GM23338 (cell line): ENCODE measurements around the gene FAM9C. TPM values are rescaled to one million over a fixed set of nuclear protein-coding genes. Genes with fewer than 3 reads are reported as not detected.

Experiments used
- ATAC-seq: fragments of 200-7000 bp; cut with Tn5 transposase; 3 replicates; pipeline ENCODE4 v1.9.1; 2020
- DNase-seq: peaks from one replicate; pipeline ENCODE4 v3.0.0-alpha.2; 2015; ENCODE audit warnings: low spot score
- H2AFZ ChIP-seq: fragments of 200-600 bp; sonication (generic); 2 replicates; pipeline ENCODE4 v1.8.0; 2016; ENCODE audit warnings: antibody characterized with exemption, mild to moderate bottlenecking, moderate library complexity
- H3F3A ChIP-seq: fragments of 200-600 bp; sonication (generic); replicated peaks from 2 replicates; pipeline ENCODE4 v1.8.0; 2017; ENCODE audit warnings: antibody characterized with exemption, mixed run types, low read depth
- H3K27ac ChIP-seq: fragments of 200-600 bp; sonication (generic); 2 replicates; pipeline ENCODE4 v1.6.1; 2016; ENCODE audit warnings: low read depth
- H3K27me3 ChIP-seq: fragments of 200-600 bp; sonication (generic); 2 replicates; pipeline ENCODE4 v1.8.0; 2016; ENCODE audit warnings: mild to moderate bottlenecking, mixed run types, moderate library complexity; ENCODE audit not compliant: insufficient read depth
- H3K36me3 ChIP-seq: fragments of 200-600 bp; sonication (generic); 2 replicates; pipeline ENCODE4 v1.8.0; 2016; ENCODE audit warnings: mild to moderate bottlenecking; ENCODE audit not compliant: insufficient read depth
- H3K4me1 ChIP-seq: fragments of 200-600 bp; sonication (generic); 2 replicates; pipeline ENCODE4 v1.8.0; 2016; ENCODE audit warnings: mild to moderate bottlenecking, moderate library complexity; ENCODE audit not compliant: insufficient read depth
- H3K4me2 ChIP-seq: fragments of 200-600 bp; sonication (generic); 2 replicates; pipeline ENCODE4 v1.7.1; 2017; ENCODE audit warnings: mixed run types
- H3K4me3 ChIP-seq: fragments of 200-600 bp; sonication (generic); 2 replicates; pipeline ENCODE4 v1.6.1; 2016; ENCODE audit warnings: mixed run types
- H3K79me2 ChIP-seq: fragments of 200-600 bp; sonication (generic); replicated peaks from 2 replicates; pipeline ENCODE4 v1.8.0; 2017; ENCODE audit warnings: mild to moderate bottlenecking; ENCODE audit not compliant: insufficient read depth
- H3K9me2 ChIP-seq: fragments of 200-600 bp; sonication (generic); 2 replicates; pipeline ENCODE4 v1.8.0; 2017; ENCODE audit not compliant: insufficient read depth
- H4K20me1 ChIP-seq: fragments of 200-600 bp; sonication (generic); replicated peaks from 2 replicates; pipeline ENCODE4 v1.8.0; 2017; ENCODE audit warnings: mild to moderate bottlenecking; ENCODE audit not compliant: insufficient read depth
- H3K27ac Mint-ChIP-seq: 2 replicates; pipeline ENCODE4 v1.8.0; 2020; ENCODE audit warnings: inconsistent platforms, mild to moderate bottlenecking, moderate library complexity, mixed read lengths
- H3K27me3 Mint-ChIP-seq: 3 replicates; pipeline ENCODE4 v1.8.0; 2022; ENCODE audit warnings: low read depth, mild to moderate bottlenecking, moderate library complexity, mixed read lengths, inconsistent platforms; ENCODE audit not compliant: insufficient read depth, poor library complexity
- H3K36me3 Mint-ChIP-seq: 3 replicates; pipeline ENCODE4 v1.8.0; 2021; ENCODE audit warnings: low read depth, mild to moderate bottlenecking, inconsistent platforms, moderate library complexity, mixed read lengths
- H3K4me1 Mint-ChIP-seq: 3 replicates; pipeline ENCODE4 v1.8.0; 2020; ENCODE audit warnings: mild to moderate bottlenecking, inconsistent platforms, mixed read lengths
- H3K4me3 Mint-ChIP-seq: 3 replicates; pipeline ENCODE4 v1.8.0; 2021; ENCODE audit warnings: moderate library complexity, mild to moderate bottlenecking, inconsistent platforms, mixed read lengths
- H3K9me3 Mint-ChIP-seq: 3 replicates; pipeline ENCODE4 v1.8.0; 2020; ENCODE audit warnings: moderate library complexity, mild to moderate bottlenecking, inconsistent platforms, mixed read lengths
- CREB1 ChIP-seq: fragments of 250-450 bp; sonication (Bioruptor Pico); IDR thresholded peaks from 2 replicates; pipeline ENCODE4 v1.5.0; 2020; ENCODE audit warnings: low read depth, mild to moderate bottlenecking, moderate library complexity
- CTCF ChIP-seq, 2 experiments: fragments of 200-600 bp in 1 of 2; sonication (generic) in 1 of 2; conservative IDR thresholded peaks; 2 replicates each; pipeline versions ENCODE4 v1.5.1 to v1.6.1; 2016 to 2017; ENCODE audit warnings: antibody characterized with exemption in 2 of 2, low read depth in 2 of 2, mild to moderate bottlenecking in 2 of 2, moderate library complexity in 1 of 2
- ETS1 ChIP-seq: IDR thresholded peaks from 2 replicates; pipeline ENCODE4 v1.6.1; 2016; ENCODE audit warnings: antibody characterized with exemption
- EZH2 ChIP-seq: fragments of 200-600 bp; sonication (generic); IDR thresholded peaks from one replicate; pipeline ENCODE4 v1.8.0; 2017; ENCODE audit warnings: antibody characterized with exemption, mild to moderate bottlenecking, low read depth; ENCODE audit not compliant: unreplicated experiment
- EZH2phosphoT487 ChIP-seq: fragments of 200-600 bp; sonication (generic); IDR thresholded peaks from one replicate; pipeline ENCODE4 v1.8.1; 2018; ENCODE audit warnings: antibody characterized with exemption; ENCODE audit not compliant: unreplicated experiment
- JUNB ChIP-seq: IDR thresholded peaks from one replicate; pipeline ENCODE4 v1.6.1; 2016; ENCODE audit warnings: antibody characterized with exemption; ENCODE audit not compliant: unreplicated experiment
- NANOG ChIP-seq: IDR thresholded peaks from 2 replicates; pipeline ENCODE4 v1.6.1; 2016; ENCODE audit warnings: antibody characterized with exemption, borderline replicate concordance
- POLR2AphosphoS5 ChIP-seq: IDR thresholded peaks from 2 replicates; pipeline ENCODE4 v1.6.1; 2016; ENCODE audit warnings: antibody characterized with exemption, low read depth
- STAT1 ChIP-seq: IDR thresholded peaks from one replicate; pipeline ENCODE4 v1.6.1; 2016; ENCODE audit warnings: antibody characterized with exemption; ENCODE audit not compliant: unreplicated experiment
- ZNF114 ChIP-seq: fragments of 250-450 bp; sonication (Bioruptor Pico); IDR thresholded peaks from 2 replicates; pipeline ENCODE4 v1.5.0; 2020; ENCODE audit warnings: mild to moderate bottlenecking, moderate library complexity
- ZNF331 ChIP-seq: fragments of 250-450 bp; sonication (Bioruptor Pico); IDR thresholded peaks from 2 replicates; pipeline ENCODE4 v1.5.0; 2020; ENCODE audit warnings: low read depth, mild to moderate bottlenecking, moderate library complexity
- polyA plus RNA-seq: library from polyadenylated mRNA; unstranded; fragments of >200 nt; fragmentation: Nextera tagmentation; extraction: Ambion mirVana; gene quantifications from 2 replicates; pipeline ENCODE4 v1.2.1, GENCODE V29; 2016
- total RNA-seq: library from RNA; depleted of rRNA; stranded (reverse); fragments of >200 nt; shearing (Covaris generic); gene quantifications from 2 replicates; pipeline ENCODE4 v1.2.3, GENCODE V29; 2014
- TF ChIP-seq, protein P1 (sequence below): IDR thresholded peaks from one replicate; pipeline ENCODE4 v1.6.1; 2018; ENCODE audit warnings: antibody characterized with exemption; ENCODE audit not compliant: unreplicated experiment

Gene FAM9C
- total and polyA plus RNA-seq, 2 experiments from 2014 or later = 0.08 TPM; not detected in 1

DNA sequence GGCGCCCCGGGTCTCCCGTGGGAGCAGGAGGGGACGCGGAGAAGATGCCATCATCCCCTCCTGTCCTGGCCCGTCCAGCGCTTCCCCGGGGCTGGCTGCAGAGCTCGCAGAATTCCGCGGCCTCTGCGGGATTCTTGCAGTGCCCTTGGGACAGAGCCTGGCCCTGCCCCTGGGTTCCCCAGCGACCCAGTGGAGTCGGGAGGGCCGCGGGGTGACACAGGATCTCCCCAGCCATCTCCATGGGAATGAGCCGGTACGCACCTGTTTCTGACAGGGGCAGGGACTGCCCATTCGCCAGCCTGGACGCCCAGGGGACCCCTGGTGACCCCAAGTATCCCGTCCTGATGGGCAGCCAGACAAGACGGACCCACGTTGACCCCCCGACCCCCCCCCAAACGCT is 482 bp downstream of the FAM9C start (continued):
- TF ChIP-seq, protein P1, sequence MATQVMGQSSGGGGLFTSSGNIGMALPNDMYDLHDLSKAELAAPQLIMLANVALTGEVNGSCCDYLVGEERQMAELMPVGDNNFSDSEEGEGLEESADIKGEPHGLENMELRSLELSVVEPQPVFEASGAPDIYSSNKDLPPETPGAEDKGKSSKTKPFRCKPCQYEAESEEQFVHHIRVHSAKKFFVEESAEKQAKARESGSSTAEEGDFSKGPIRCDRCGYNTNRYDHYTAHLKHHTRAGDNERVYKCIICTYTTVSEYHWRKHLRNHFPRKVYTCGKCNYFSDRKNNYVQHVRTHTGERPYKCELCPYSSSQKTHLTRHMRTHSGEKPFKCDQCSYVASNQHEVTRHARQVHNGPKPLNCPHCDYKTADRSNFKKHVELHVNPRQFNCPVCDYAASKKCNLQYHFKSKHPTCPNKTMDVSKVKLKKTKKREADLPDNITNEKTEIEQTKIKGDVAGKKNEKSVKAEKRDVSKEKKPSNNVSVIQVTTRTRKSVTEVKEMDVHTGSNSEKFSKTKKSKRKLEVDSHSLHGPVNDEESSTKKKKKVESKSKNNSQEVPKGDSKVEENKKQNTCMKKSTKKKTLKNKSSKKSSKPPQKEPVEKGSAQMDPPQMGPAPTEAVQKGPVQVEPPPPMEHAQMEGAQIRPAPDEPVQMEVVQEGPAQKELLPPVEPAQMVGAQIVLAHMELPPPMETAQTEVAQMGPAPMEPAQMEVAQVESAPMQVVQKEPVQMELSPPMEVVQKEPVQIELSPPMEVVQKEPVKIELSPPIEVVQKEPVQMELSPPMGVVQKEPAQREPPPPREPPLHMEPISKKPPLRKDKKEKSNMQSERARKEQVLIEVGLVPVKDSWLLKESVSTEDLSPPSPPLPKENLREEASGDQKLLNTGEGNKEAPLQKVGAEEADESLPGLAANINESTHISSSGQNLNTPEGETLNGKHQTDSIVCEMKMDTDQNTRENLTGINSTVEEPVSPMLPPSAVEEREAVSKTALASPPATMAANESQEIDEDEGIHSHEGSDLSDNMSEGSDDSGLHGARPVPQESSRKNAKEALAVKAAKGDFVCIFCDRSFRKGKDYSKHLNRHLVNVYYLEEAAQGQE = no peak
- TF ChIP-seq EZH2phosphoT487 (no peak), NANOG (no peak), ZNF114 (no peak), STAT1 (no peak), POLR2AphosphoS5 (no peak), EZH2 (no peak), CTCF (conservative IDR thresholded peaks at IDR 0.05; ENCODE audit: low read depth in 2 of 2) (no peak), CREB1 (CRISPR knock-in tag) (no peak), ZNF331 (CRISPR knock-in tag) (no peak)

DNA sequence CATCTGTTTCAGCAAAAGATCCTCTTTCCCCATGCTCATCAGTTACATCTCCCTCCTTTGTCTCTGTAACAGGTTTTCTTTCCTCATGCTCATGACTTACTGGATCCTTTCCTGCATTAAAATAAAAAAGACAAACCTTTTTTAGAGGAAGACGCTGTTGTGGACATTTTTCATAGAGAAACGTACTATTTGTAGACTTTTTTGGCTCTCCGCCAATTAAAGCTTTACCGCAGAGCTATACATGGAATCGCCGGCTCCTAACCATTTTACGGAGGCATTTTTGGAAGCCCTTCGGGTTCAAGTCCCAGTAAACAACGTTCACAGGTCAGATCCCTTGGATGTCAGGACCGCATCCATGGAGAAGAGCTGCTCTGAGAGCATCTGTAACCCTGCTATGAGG is 1.3 kb downstream of the FAM9C start:
- Histone ChIP-seq H3K79me2 (no peaks in the 10 kb centered on the region), H4K20me1 (no peaks in the 10 kb centered on the region), H3F3A (no peaks in the 10 kb centered on the region), H3K4me3 (no peak overlapping the region), H3K4me2 (no peak overlapping the region), H3K4me1 (0 out of 2 replicates have a peak, but pooled peaks cover 5% of the 10 kb centered on the region), H3K27me3 (no peaks in the 10 kb centered on the region), H2AFZ (no peak overlapping the region), H3K27ac (no peak overlapping the region), H3K36me3 (no peaks in the 10 kb centered on the region), H3K9me2 (no peaks in the 10 kb centered on the region)
- no peak for ATAC-seq
- H3K36me3 Mint-ChIP-seq = no peaks in the 10 kb centered on the region
- no peak overlapping the region for H3K4me3 Mint-ChIP-seq
- no peaks in the 10 kb centered on the region for H3K27me3 Mint-ChIP-seq
- H3K4me1 Mint-ChIP-seq = peaks cover 5% of the 10 kb centered on the region; the same call in 1 of the 3 replicates
- H3K9me3 Mint-ChIP-seq = no peaks in the 10 kb centered on the region
- no peak overlapping the region for H3K27ac Mint-ChIP-seq
- no peak for DNase-seq
- no peak for TF ChIP-seq STAT1
- TF ChIP-seq ZNF331 (CRISPR knock-in tag) = no peak
- no peak for TF ChIP-seq EZH2phosphoT487
- TF ChIP-seq ETS1 = no peak
- TF ChIP-seq, protein P1 = no peak
- no peak for TF ChIP-seq JUNB
- no peak for TF ChIP-seq CTCF (conservative IDR thresholded peaks at IDR 0.05; ENCODE audit: low read depth in 2 of 2)
